Measurements from ENCODE around the gene FHIT.

- TF ChIP-seq YY1 (IDR thresholded peaks at IDR 0.05; ENCODE audit: low read depth, low read length) (no peak), TCF7 (IDR thresholded peaks at IDR 0.05; ENCODE audit: borderline replicate concordance) (no peak), KDM1A (IDR thresholded peaks at IDR 0.05; ENCODE audit: borderline replicate concordance) (no peak), SREBF2 (IDR thresholded peaks at IDR 0.05; ENCODE audit: low read length) (no peak), CTCF (IDR thresholded peaks at IDR 0.05 in 2 of 3, conservative IDR thresholded peaks at IDR 0.05 in 1 of 3; ENCODE audit: control insufficient read depth in 2 of 3, extremely low read depth in 1 of 3, insufficient read depth in 1 of 3, low read depth in 3 of 3, low read length in 3 of 3) (no peak), USF2 (IDR thresholded peaks at IDR 0.05; ENCODE audit: borderline replicate concordance, low read depth, low read length) (no peak), POLR2AphosphoS5 (IDR thresholded peaks at IDR 0.05; ENCODE audit: low read length) (no peak), POU2F2 (IDR thresholded peaks at IDR 0.05; ENCODE audit: borderline replicate concordance, low read depth, low read length) (no peak), ZBTB33 (IDR thresholded peaks at IDR 0.05) (no peak), PBX3 (IDR thresholded peaks at IDR 0.05; ENCODE audit: insufficient replicate concordance, low read depth, low read length) (no peak)
These were observed 1156.8 kb downstream of the FHIT start for GRCh38 chr3:60094392-60094947.
